DMS53 treated with DMSO at 0.1 percent for 48 hours (cell line): ENCODE data around the gene ZNF782.
"Not testable (repeated sequence)": the region's sequence is repeated elsewhere in the genome, so short reads cannot be mapped to it uniquely, and the experiment has no call there.

Experiments used
- DNase-seq: peaks from one replicate; lab custom pipeline; 2025; ENCODE audit not compliant: unreplicated experiment; lab: John Stamatoyannopoulos, UW

ZNF782 gene

GRCh38 chr9:96853781-96854650 lies at the start of gene ZNF782:
Gene ZNF782, minus strand, starts transcription at chr9:96854514. Its CDS starts 2,553 bp downstream, at chr9:96851961.
- DNase-seq, result peak; percentile 72

- not testable (repeated sequence) for DNase-seq
These were observed 45.7 kb upstream of the ZNF782 start for GRCh38 chr9:96900010-96900409.

- DNase-seq, result no peak
These were observed 37.8 kb upstream of the ZNF782 start for GRCh38 chr9:96892131-96892530.

GRCh38 chr9:96888591-96888990 lies 34.3 kb upstream of the ZNF782 start:
- no peak for DNase-seq

GRCh38 chr9:96885424-96885823 lies 31.1 kb upstream of the ZNF782 start:
- no peak for DNase-seq

GRCh38 chr9:96884443-96884842 lies 30.1 kb upstream of the ZNF782 start:
- DNase-seq, result peak; percentile 72

- no peak for DNase-seq
These were observed 29.6 kb upstream of the ZNF782 start for GRCh38 chr9:96883922-96884321.

GRCh38 chr9:96877269-96877668 lies 23.0 kb upstream of the ZNF782 start:
- no peak for DNase-seq

- DNase-seq, result peak; percentile 80
These were observed 21.3 kb upstream of the ZNF782 start for GRCh38 chr9:96875461-96876142.

- peak; percentile 91 for DNase-seq
These were observed 20.7 kb upstream of the ZNF782 start for GRCh38 chr9:96874947-96875460.

- DNase-seq, result peak; percentile 59
These were observed 20.0 kb upstream of the ZNF782 start for GRCh38 chr9:96874201-96874785.

- DNase-seq, result no peak
These were observed 16.9 kb upstream of the ZNF782 start for GRCh38 chr9:96871176-96871575.

GRCh38 chr9:96868709-96869108 lies 14.4 kb upstream of the ZNF782 start:
- DNase-seq, result peak; percentile 83

GRCh38 chr9:96867079-96867804 lies 12.9 kb upstream of the ZNF782 start:
- no peak for DNase-seq

- DNase-seq, result not testable (repeated sequence)
These were observed 10.9 kb upstream of the ZNF782 start for GRCh38 chr9:96865240-96865639.

- no peak for DNase-seq
These were observed 5.3 kb upstream of the ZNF782 start for GRCh38 chr9:96859461-96860198.

- no peak for DNase-seq
These were observed 4.4 kb upstream of the ZNF782 start for GRCh38 chr9:96858670-96859069.

GRCh38 chr9:96858018-96858573 lies 3.8 kb upstream of the ZNF782 start:
- DNase-seq, result no peak

GRCh38 chr9:96856363-96857286 lies 2.3 kb upstream of the ZNF782 start:
- DNase-seq, result peak; percentile 76
